ENCODE results near the gene OSTC.
A peak's percentile ranks its signal among the peaks of the same experiment; 100 is the strongest.
"Not testable (repeated sequence)": the region's sequence is repeated elsewhere in the genome, so short reads cannot be mapped to it uniquely, and the experiment has no call there.

OSTC gene

GRCh38 chr4:108649863-108650211, 562 bp upstream of the OSTC start:
- DNase-seq = no peak

GRCh38 chr4:108651014-108651791, 804 bp downstream of the OSTC start:
- DNase-seq = no peak

- DNase-seq = no peak
These were observed 12.2 kb downstream of the OSTC start for GRCh38 chr4:108662629-108663028.

GRCh38 chr4:108674356-108674977, 24.1 kb downstream of the OSTC start:
- DNase-seq = no peak

GRCh38 chr4:108681321-108681809, 31.0 kb downstream of the OSTC start:
- no peak for DNase-seq

- DNase-seq = peak; percentile 12
These were observed 33.1 kb downstream of the OSTC start for GRCh38 chr4:108683479-108683878.

- DNase-seq = no peak
These were observed 34.8 kb downstream of the OSTC start for GRCh38 chr4:108685036-108685686.

- no peak for DNase-seq
These were observed 40.3 kb downstream of the OSTC start for GRCh38 chr4:108690738-108691137.

- no peak for DNase-seq
These were observed 42.8 kb downstream of the OSTC start for GRCh38 chr4:108693211-108693610.

- no peak for DNase-seq
These were observed 43.4 kb downstream of the OSTC start for GRCh38 chr4:108693819-108694218.

GRCh38 chr4:108694423-108694822, 44.0 kb downstream of the OSTC start:
- DNase-seq = no peak

GRCh38 chr4:108695062-108695461, 44.7 kb downstream of the OSTC start:
- no peak for DNase-seq

- DNase-seq = no peak
These were observed 45.8 kb downstream of the OSTC start for GRCh38 chr4:108696160-108696559.

- DNase-seq = no peak
These were observed 49.8 kb downstream of the OSTC start for GRCh38 chr4:108700081-108700757.

- DNase-seq = no peak
These were observed 52.6 kb downstream of the OSTC start for GRCh38 chr4:108702960-108703359.

GRCh38 chr4:108703370-108703769, 53.0 kb downstream of the OSTC start:
- no peak for DNase-seq

GRCh38 chr4:108703966-108704365, 53.6 kb downstream of the OSTC start:
- no peak for DNase-seq

GRCh38 chr4:108706289-108706688, 55.9 kb downstream of the OSTC start:
- DNase-seq = no peak

GRCh38 chr4:108709234-108709633, 58.8 kb downstream of the OSTC start:
- no peak for DNase-seq

- DNase-seq = no peak
These were observed 59.3 kb downstream of the OSTC start for GRCh38 chr4:108709722-108710121.

- DNase-seq = not testable (repeated sequence)
These were observed 60.2 kb downstream of the OSTC start for GRCh38 chr4:108710578-108710977.

- no peak for DNase-seq
These were observed 64.5 kb downstream of the OSTC start for GRCh38 chr4:108714880-108715279.

- DNase-seq = no peak
These were observed 65.9 kb downstream of the OSTC start for GRCh38 chr4:108716340-108716739.

Data from CD4-positive, alpha-beta T cell treated with Interleukin-12 subunit alpha and Interleukin-12 subunit beta, for 1 hour (primary cell).